ENCODE data around the gene NAALADL2.

- TF ChIP-seq POLR2A (IDR thresholded peaks at IDR 0.05) (no peak), CTCF (IDR thresholded peaks at IDR 0.05) (no peak)
These were observed 634.2 kb downstream of the NAALADL2 start for GRCh38 chr3:175493301-175493700.
